ENCODE data around the gene SRC. TPM values are rescaled to one million over a fixed set of nuclear protein-coding genes. Genes with fewer than 3 reads are reported as not detected.

The SRC gene
- total and polyA plus RNA-seq, 8 donors = 37.4 to 93.0 (median 71.5) TPM

GRCh38 chr20:37454636-37455385 lies 108.9 kb downstream of the SRC start:
- Histone ChIP-seq H3K4me1 (no peaks in the 10 kb centered on the region), H3K27me3 (no peaks in the 10 kb centered on the region), H3K27ac (no peak overlapping the region), H3K36me3 (no peaks in the 10 kb centered on the region), H3K4me3 (no peak overlapping the region), H3K9me3 (peaks cover 0 to 45% of the 10 kb centered on the region in 2 donors)
- DNase-seq (no peak), ATAC-seq (no peak)
- intact Hi-C loops (cut with DNase I) = no loop called here
- TF ChIP-seq CTCF (IDR thresholded peaks at IDR 0.05) = no peak

Other genes starting within 250 kb of the SRC start
- gene RPN2, start 166.8 kb upstream of the SRC start, total RNA-seq = 100 to 1,000 TPM; 222 to 269 TPM
- 100 to 1,000 TPM; 202 to 245 (median 229) TPM for gene RPN2, start 166.8 kb upstream of the SRC start, polyA plus RNA-seq (ENCODE audit: insufficient read length in 6 of 6)
- gene MROH8, start 166.6 kb upstream of the SRC start, total RNA-seq = 1 to 10 TPM; 1.8 to 2.2 TPM
- 1 to 10 TPM; 4.5 to 7.0 (median 5.8) TPM for gene MROH8, start 166.6 kb upstream of the SRC start, polyA plus RNA-seq (ENCODE audit: insufficient read length in 6 of 6)
- gene GHRH, start 84.3 kb upstream of the SRC start, total RNA-seq = not detected
- gene GHRH, start 84.3 kb upstream of the SRC start, polyA plus RNA-seq (ENCODE audit: insufficient read length in 6 of 6) = not detected
- gene MANBAL, start 56.5 kb upstream of the SRC start, total RNA-seq = 10 to 100 TPM; 30.6 to 34.6 TPM
- 10 to 100 TPM; 50.2 to 62.4 (median 56.7) TPM for gene MANBAL, start 56.5 kb upstream of the SRC start, polyA plus RNA-seq (ENCODE audit: insufficient read length in 6 of 6)
- gene NNAT, start 175.1 kb downstream of the SRC start, total RNA-seq = 1 to 10 TPM in 1 of 2 donors, under 1 TPM in 1; 0.45 to 3.8 TPM
- gene NNAT, start 175.1 kb downstream of the SRC start, polyA plus RNA-seq (ENCODE audit: insufficient read length in 6 of 6) = 10 to 100 TPM; 41.5 to 65.0 (median 51.1) TPM
- gene BLCAP, start 181.7 kb downstream of the SRC start, total RNA-seq = 10 to 100 TPM; 65.5 to 67.6 TPM
- gene BLCAP, start 181.7 kb downstream of the SRC start, polyA plus RNA-seq (ENCODE audit: insufficient read length in 6 of 6) = 10 to 100 TPM; 65.6 to 75.4 (median 68.0) TPM